CD14-positive monocyte (primary cell): ENCODE measurements around the gene FGD1. TPM values are rescaled to one million over a fixed set of nuclear protein-coding genes. Genes with fewer than 3 reads are reported as not detected.

Experiments
- DNase-seq, 3 donors: peaks; one replicate each; pipeline ENCODE4 v3.0.0-alpha.2; 2011 to 2022
- H2AFZ ChIP-seq: 2 replicates; pipeline ENCODE4 v1.6.0; 2012; ENCODE audit warnings: mild to moderate bottlenecking, low read depth, low read length, inconsistent platforms; ENCODE audit not compliant: insufficient read depth, poor library complexity, severe bottlenecking
- H3K27ac ChIP-seq, 2 donors: 1 replicate in 1 of 2; 2 replicates in 1 of 2; pipeline ENCODE4 v1.5.1; 2012 to 2013; ENCODE audit warnings: low read length in 2 of 2, control low read depth in 1 of 2, inconsistent platforms in 1 of 2, low read depth in 1 of 2, mild to moderate bottlenecking in 1 of 2
- H3K27me3 ChIP-seq, 2 donors: one replicate each; pipeline versions ENCODE4 v1.6.0 to v1.6.1; 2011 to 2013; ENCODE audit warnings: low read length in 2 of 2; ENCODE audit not compliant: control insufficient read depth in 2 of 2, insufficient read depth in 2 of 2
- H3K36me3 ChIP-seq, 2 donors: replicated peaks in 1 of 2; 1 replicate in 1 of 2; 2 replicates in 1 of 2; pipeline versions ENCODE4 v1.5.1 to v1.6.1; 2012 to 2013; ENCODE audit warnings: low read length in 2 of 2, control low read depth in 1 of 2, inconsistent platforms in 1 of 2, mild to moderate bottlenecking in 1 of 2; ENCODE audit not compliant: insufficient read depth in 2 of 2, control insufficient read depth in 1 of 2
- H3K4me1 ChIP-seq, 2 donors: 1 replicate in 1 of 2; 2 replicates in 1 of 2; pipeline versions ENCODE4 v1.5.1 to v1.6.1; 2012 to 2013; ENCODE audit warnings: low read length in 2 of 2, control low read depth in 1 of 2, inconsistent platforms in 1 of 2, mild to moderate bottlenecking in 1 of 2, moderate library complexity in 1 of 2; ENCODE audit not compliant: insufficient read depth in 2 of 2, control insufficient read depth in 1 of 2
- H3K4me2 ChIP-seq: replicated peaks from 2 replicates; pipeline ENCODE3; 2012; ENCODE audit warnings: low read length, moderate library complexity, mild to moderate bottlenecking; ENCODE audit not compliant: poor library complexity, severe bottlenecking; ENCODE audit errors: extremely low read depth
- H3K4me3 ChIP-seq, 3 experiments: fragments of 200-600 bp in 1 of 3; sonication (generic) in 1 of 3; replicated peaks in 1 of 3; 1 replicate in 2 of 3; 2 replicates in 1 of 3; pipeline ENCODE4 v1.5.1; 2011 to 2013; ENCODE audit warnings: low read length in 3 of 3, mild to moderate bottlenecking in 3 of 3, control low read depth in 2 of 3, low read depth in 2 of 3, inconsistent platforms in 1 of 3, moderate library complexity in 1 of 3
- H3K79me2 ChIP-seq: 2 replicates; pipeline ENCODE4 v1.6.0; 2012; ENCODE audit warnings: mild to moderate bottlenecking, control low read depth, inconsistent platforms, low read length, moderate library complexity; ENCODE audit not compliant: insufficient read depth
- H3K9ac ChIP-seq: 2 replicates; pipeline ENCODE4 v1.6.0; 2017; ENCODE audit warnings: low read length, mild to moderate bottlenecking; ENCODE audit not compliant: insufficient read depth, poor library complexity, severe bottlenecking
- H3K9me3 ChIP-seq, 2 donors: replicated peaks in 1 of 2; 1 replicate in 1 of 2; 2 replicates in 1 of 2; pipeline versions ENCODE4 v1.5.1 to v1.6.1; 2012 to 2013; ENCODE audit warnings: low read length in 2 of 2, control low read depth in 1 of 2; ENCODE audit not compliant: control insufficient read depth in 1 of 2, insufficient read depth in 1 of 2
- H4K20me1 ChIP-seq: 2 replicates; pipeline ENCODE4 v1.6.0; 2012; ENCODE audit warnings: mild to moderate bottlenecking, low read length, control low read depth, moderate library complexity; ENCODE audit not compliant: insufficient read depth
- H3K27ac Mint-ChIP-seq, 7 donors: one replicate each; pipeline ENCODE4 v1.8.0; 2020; ENCODE audit warnings: mild to moderate bottlenecking in 7 of 7, mixed read lengths in 7 of 7, moderate library complexity in 6 of 7, inconsistent platforms in 2 of 7
- H3K27me3 Mint-ChIP-seq, 3 donors: one replicate each; pipeline ENCODE4 v1.8.0; 2021 to 2022; ENCODE audit warnings: low read depth in 3 of 3, mild to moderate bottlenecking in 3 of 3, mixed read lengths in 3 of 3, moderate library complexity in 3 of 3, inconsistent platforms in 1 of 3
- H3K36me3 Mint-ChIP-seq, 2 donors: one replicate each; pipeline ENCODE4 v1.8.0; 2020; ENCODE audit warnings: mixed read lengths in 2 of 2, inconsistent platforms in 1 of 2, mild to moderate bottlenecking in 1 of 2
- H3K4me1 Mint-ChIP-seq: one replicate; pipeline ENCODE4 v1.8.0; 2020; ENCODE audit warnings: mild to moderate bottlenecking, mixed read lengths
- H3K4me3 Mint-ChIP-seq, 2 donors: one replicate each; pipeline ENCODE4 v1.8.0; 2020; ENCODE audit warnings: mild to moderate bottlenecking in 2 of 2, mixed read lengths in 2 of 2, moderate library complexity in 1 of 2
- H3K9me3 Mint-ChIP-seq, 7 donors: one replicate each; pipeline ENCODE4 v1.8.0; 2020 to 2022; ENCODE audit warnings: mixed read lengths in 7 of 7, mild to moderate bottlenecking in 6 of 7, moderate library complexity in 6 of 7, inconsistent platforms in 2 of 7
- CTCF ChIP-seq: fragments of 200-600 bp; IDR thresholded peaks from one replicate; pipeline ENCODE4 v1.8.0; 2022; ENCODE audit warnings: antibody characterized with exemption, mild to moderate bottlenecking
- WGBS: methylation state at CpG from one replicate; pipeline ENCODE4 v1.1.5; 2013; ENCODE audit warnings: missing lambda C conversion rate; ENCODE audit not compliant: insufficient coverage; 5-methylcytosine and 5-hydroxymethylcytosine counted together
- intact Hi-C, 2 donors: fragments of 100-400 bp; cut with micrococcal nuclease; formaldehyde crosslinking; loops; one replicate each; pipeline versions ENCODE4 v1.15.0 to v1.15.1; 2023
- polyA plus RNA-seq, 3 donors: library from polyadenylated mRNA; depleted of rRNA in 1 of 3; unstranded in 2 of 3; stranded (reverse) in 1 of 3; fragments of 300-500 nt in 2 of 3; fragments of >200 nt in 1 of 3; fragmentation: Illumina TruSeq in 2 of 3; gene quantifications; 1 replicate in 2 of 3; 2 replicates in 1 of 3; pipeline ENCODE4 v1.2.3, GENCODE V29; 2012 to 2021

FGD1 gene
- polyA plus RNA-seq, 3 donors = 0.05 to 0.18 TPM; not detected in 1

DNA sequence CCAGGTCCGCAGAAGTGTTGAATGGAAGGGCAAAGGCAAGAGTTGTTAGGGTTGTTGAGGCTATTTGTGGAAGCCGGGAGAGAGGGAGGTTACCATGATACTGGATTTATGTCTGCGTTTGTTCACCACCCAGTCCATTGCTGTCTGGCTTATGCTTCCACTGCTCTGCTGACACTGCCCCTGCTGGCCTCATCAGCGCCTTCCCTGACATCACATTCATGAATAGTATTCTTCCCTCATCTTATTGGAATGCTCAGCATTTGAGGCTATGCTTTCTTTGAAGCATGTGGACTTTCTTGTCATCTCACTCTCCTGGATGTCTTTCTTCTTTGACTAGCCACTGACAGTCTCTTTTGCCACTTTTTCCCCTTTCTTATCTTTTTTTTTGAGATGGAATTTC, 44.3 kb upstream of the FGD1 start:
- Histone ChIP-seq H3K4me2 (no peak overlapping the region), H3K4me1 (no peaks in the 10 kb centered on the region), H3K27me3 (no peaks in the 10 kb centered on the region), H3K27ac (no peak overlapping the region), H3K79me2 (peaks cover 4% of the 10 kb centered on the region), H3K4me3 (no peak overlapping the region), H4K20me1 (no peaks in the 10 kb centered on the region), H3K36me3 (peaks cover 59 to 83% of the 10 kb centered on the region in 2 donors), H3K9me3 (no peaks in the 10 kb centered on the region), H3K9ac (no peak overlapping the region), H2AFZ (no peak overlapping the region)
- Mint-ChIP-seq H3K4me3 (no peak overlapping the region), H3K27me3 (peaks cover 0 to 1% (median 0%) of the 10 kb centered on the region in 3 donors), H3K9me3 (peaks cover 0 to 3% (median 1%) of the 10 kb centered on the region in 7 donors), H3K36me3 (peaks cover 59 to 84% of the 10 kb centered on the region in 2 donors), H3K4me1 (no peaks in the 10 kb centered on the region), H3K27ac (peak overlapping the region in 1 of 7 donors; percentile 1)
- no peak for TF ChIP-seq CTCF
- 80% methylated on average over 1 of the region's 4 CpGs for WGBS
- intact Hi-C loops = no loop called here
- DNase-seq = no peak

GRCh38 chrX:54534271-54534670, 38.2 kb upstream of the FGD1 start:
- H4K20me1 ChIP-seq = no peaks in the 10 kb centered on the region
- no peak overlapping the region for H3K27ac ChIP-seq
- TF ChIP-seq CTCF = no peak
- Mint-ChIP-seq H3K4me3 (no peak overlapping the region), H3K36me3 (peaks cover 34 to 38% of the 10 kb centered on the region in 2 donors), H3K27ac (peak overlapping the region in 3 of 7 donors; percentile 3 to 25 (median 6)), H3K9me3 (peaks cover 0 to 6% (median 5%) of the 10 kb centered on the region in 7 donors), H3K27me3 (peaks cover 0 to 3% (median 0%) of the 10 kb centered on the region in 3 donors), H3K4me1 (peaks cover 28% of the 10 kb centered on the region)
- H3K27me3 ChIP-seq = no peaks in the 10 kb centered on the region
- H3K4me2 ChIP-seq = no peak overlapping the region
- intact Hi-C loops = loop anchor here (5.0 to 10.0 kb wide), 4 partner anchors 101 to 1181 kb away; partner anchors contain the start of genes HUWE1 (in 1 of the 2), PHF8 (in 1 of the 2) and RRAGB (in 1 of the 2)
- DNase-seq = no peak
- peaks cover 0 to under 1% of the 10 kb centered on the region in 2 donors for H3K9me3 ChIP-seq
- peaks cover 24 to 42% of the 10 kb centered on the region in 2 donors for H3K36me3 ChIP-seq
- no peak overlapping the region for H3K4me3 ChIP-seq
- peaks cover 54% of the 10 kb centered on the region for H3K79me2 ChIP-seq
- H3K4me1 ChIP-seq = peaks cover 17 to 22% of the 10 kb centered on the region in 2 donors
- WGBS = 100% methylated on average over 1 of the region's 4 CpGs
- H2AFZ ChIP-seq = no peak overlapping the region
- H3K9ac ChIP-seq = no peak overlapping the region
